ENCODE measurements around the gene EDN2.

Gene EDN2

GRCh38 chr1:41488040-41488951 is 3.8 kb upstream of the EDN2 start:
- no peak overlapping the region for H3K4me3 ChIP-seq (replicated peaks; ENCODE audit: insufficient read depth, low read length)
- H3K27me3 ChIP-seq (ENCODE audit: insufficient read depth, poor library complexity, severe bottlenecking), result peaks cover 10% of the 10 kb centered on the region
- TF ChIP-seq GABPA (IDR thresholded peaks at IDR 0.05; ENCODE audit: low read depth), result no peak
- TF ChIP-seq SPI1 (IDR thresholded peaks at IDR 0.05; ENCODE audit: borderline replicate concordance, low read depth), result no peak
- TF ChIP-seq REST (IDR thresholded peaks at IDR 0.05; ENCODE audit: insufficient replicate concordance, low read depth), result no peak
- TF ChIP-seq POLR2AphosphoS5 (IDR thresholded peaks at IDR 0.05; ENCODE audit: low read depth), result no peak
- no peak for TF ChIP-seq CTCF (IDR thresholded peaks at IDR 0.05; ENCODE audit: insufficient read depth, low read length)
- no peak for DNase-seq (ENCODE audit: low read depth in 1 of 2, low spot score in 1 of 2)
- H3K27ac ChIP-seq (replicated peaks), result no peak overlapping the region

GRCh38 chr1:41487126-41488039 is 2.9 kb upstream of the EDN2 start:
- no peak overlapping the region for H3K4me3 ChIP-seq (replicated peaks; ENCODE audit: insufficient read depth, low read length)
- peaks cover 10% of the 10 kb centered on the region for H3K27me3 ChIP-seq (ENCODE audit: insufficient read depth, poor library complexity, severe bottlenecking)
- no peak for DNase-seq (ENCODE audit: low read depth in 1 of 2, low spot score in 1 of 2)
- TF ChIP-seq CTCF (IDR thresholded peaks at IDR 0.05; ENCODE audit: insufficient read depth, low read length) (no peak), SPI1 (IDR thresholded peaks at IDR 0.05; ENCODE audit: borderline replicate concordance, low read depth) (no peak), REST (IDR thresholded peaks at IDR 0.05; ENCODE audit: insufficient replicate concordance, low read depth) (no peak)
- no peak overlapping the region for H3K27ac ChIP-seq (replicated peaks)

- Histone ChIP-seq H3K27me3 (ENCODE audit: insufficient read depth, poor library complexity, severe bottlenecking) (peaks cover 10% of the 10 kb centered on the region), H3K27ac (replicated peaks) (no peak overlapping the region), H3K4me3 (replicated peaks; ENCODE audit: insufficient read depth, low read length) (no peak overlapping the region)
- DNase-seq (ENCODE audit: low read depth in 1 of 2, low spot score in 1 of 2), result no peak
- TF ChIP-seq GABPA (IDR thresholded peaks at IDR 0.05; ENCODE audit: low read depth) (no peak), POLR2AphosphoS5 (IDR thresholded peaks at IDR 0.05; ENCODE audit: low read depth) (no peak), CTCF (IDR thresholded peaks at IDR 0.05; ENCODE audit: insufficient read depth, low read length) (no peak), REST (IDR thresholded peaks at IDR 0.05; ENCODE audit: insufficient replicate concordance, low read depth) (no peak), SPI1 (IDR thresholded peaks at IDR 0.05; ENCODE audit: borderline replicate concordance, low read depth) (no peak)
Measured at GRCh38 chr1:41486371-41487125, 2.1 kb upstream of the EDN2 start.

Data from HL-60 (cell line).